GM21529 (cell line): Measurements from ENCODE around the gene EEF2K.
"Not testable (repeated sequence)": the region's sequence is repeated elsewhere in the genome, so short reads cannot be mapped to it uniquely, and the experiment has no call there.

Source experiments
- ATAC-seq: cut with Tn5 transposase; IDR thresholded peaks from one replicate; pipeline ENCODE4 v1.9.1; 2021; ENCODE audit not compliant: unreplicated experiment

The EEF2K gene

GRCh38 chr16:22189473-22190080 lies 16.5 kb upstream of the EEF2K start:
- ATAC-seq, result no peak

DNA sequence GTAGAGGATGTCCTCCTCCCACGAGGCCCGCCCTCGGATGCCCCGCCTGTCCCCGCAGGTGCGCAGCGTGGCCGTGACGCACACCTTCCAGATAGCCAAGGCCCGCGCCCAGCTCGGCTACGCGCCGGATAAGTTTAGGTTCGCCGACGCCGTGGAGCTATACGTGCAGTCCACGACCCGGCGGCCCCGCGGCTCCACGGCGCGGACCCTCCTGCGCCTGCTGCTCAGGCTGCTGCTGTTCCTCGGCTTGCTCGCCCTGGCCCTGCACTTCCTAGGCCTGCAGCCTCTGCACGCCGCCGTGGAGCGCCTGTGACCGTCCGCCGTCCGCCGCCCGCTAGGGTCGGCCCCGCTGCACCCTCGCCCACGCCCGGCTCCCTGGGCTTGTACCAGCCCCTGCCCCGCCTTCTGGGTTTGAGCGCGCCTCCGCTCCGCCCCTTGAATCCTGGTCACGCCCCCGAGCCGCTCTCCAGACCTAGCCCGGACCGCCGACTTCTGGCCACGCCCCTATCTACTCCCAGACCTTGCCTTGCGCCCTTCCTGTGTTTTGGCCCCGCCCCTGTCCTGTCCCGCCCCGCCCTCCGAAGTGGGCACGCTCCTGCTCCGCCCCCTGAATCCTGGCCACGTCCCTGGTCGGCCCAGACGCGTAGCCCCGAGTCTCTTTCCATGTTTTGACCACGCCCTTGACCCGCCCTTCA lies 15.8 kb upstream of the EEF2K start:
- peak; percentile 61 for ATAC-seq

GRCh38 chr16:22190776-22191531 lies 15.1 kb upstream of the EEF2K start:
- peak; percentile 37 for ATAC-seq

- ATAC-seq, result no peak
Measured at GRCh38 chr16:22191532-22192260, 14.4 kb upstream of the EEF2K start.

- ATAC-seq, result peak; percentile 10
Measured at GRCh38 chr16:22192261-22193062, 13.6 kb upstream of the EEF2K start.

DNA sequence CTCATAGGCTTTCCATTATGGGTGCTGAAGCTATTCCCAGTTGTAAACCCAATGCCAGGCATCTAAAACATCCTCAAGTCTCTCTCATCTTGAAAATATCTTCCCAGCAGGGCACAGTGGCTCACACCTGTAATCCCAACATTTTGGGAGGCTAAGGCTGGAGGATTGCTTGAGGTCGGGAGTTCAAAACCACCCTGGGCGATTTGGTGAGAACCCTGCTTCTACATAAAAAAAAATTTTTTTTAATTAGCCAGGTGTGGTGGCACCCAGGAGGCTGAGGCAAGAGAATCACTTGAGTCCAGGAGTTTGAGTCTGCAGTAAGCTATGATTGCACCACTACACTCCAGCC lies 13.0 kb upstream of the EEF2K start:
- no peak for ATAC-seq

GRCh38 chr16:22194707-22195444 lies 11.2 kb upstream of the EEF2K start:
- no peak for ATAC-seq

DNA sequence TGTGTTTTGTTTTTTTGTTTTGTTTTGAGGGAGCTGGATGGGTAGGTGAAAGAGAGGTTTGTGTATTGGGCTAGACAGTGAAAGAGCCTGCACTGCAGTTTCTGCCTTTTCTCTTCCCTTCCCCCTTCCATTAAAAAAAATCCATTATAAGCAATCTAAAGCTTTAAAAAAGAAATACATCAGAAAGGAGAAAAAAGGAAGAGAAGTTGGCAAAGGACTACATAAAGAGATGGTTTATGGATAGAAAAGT lies 10.7 kb upstream of the EEF2K start:
- no peak for ATAC-seq

- peak; percentile 24 for ATAC-seq
Measured at GRCh38 chr16:22195695-22196558, 10.2 kb upstream of the EEF2K start.

- not testable (repeated sequence) for ATAC-seq
Measured at GRCh38 chr16:22196559-22197168, 9.4 kb upstream of the EEF2K start.

- no peak for ATAC-seq
Measured at GRCh38 chr16:22198547-22199293, 7.4 kb upstream of the EEF2K start.

DNA sequence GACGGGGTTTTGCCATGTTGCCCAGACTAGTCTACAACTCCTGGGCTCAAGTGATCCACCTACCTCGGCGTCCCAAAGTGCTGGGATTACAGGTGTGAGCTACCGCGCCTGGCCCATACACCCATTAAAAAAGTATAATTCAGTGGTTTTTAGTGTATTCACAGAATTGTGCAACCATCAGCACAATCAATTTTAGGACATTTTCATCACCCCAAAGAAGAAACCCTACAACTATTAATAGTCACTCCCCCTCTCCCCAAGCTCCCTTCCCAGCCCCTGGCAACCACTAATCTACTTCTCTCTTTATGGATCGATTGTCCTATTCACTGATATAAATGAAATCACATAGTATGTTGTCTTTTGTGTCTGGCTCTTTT lies 3.8 kb upstream of the EEF2K start:
- no peak for ATAC-seq

DNA sequence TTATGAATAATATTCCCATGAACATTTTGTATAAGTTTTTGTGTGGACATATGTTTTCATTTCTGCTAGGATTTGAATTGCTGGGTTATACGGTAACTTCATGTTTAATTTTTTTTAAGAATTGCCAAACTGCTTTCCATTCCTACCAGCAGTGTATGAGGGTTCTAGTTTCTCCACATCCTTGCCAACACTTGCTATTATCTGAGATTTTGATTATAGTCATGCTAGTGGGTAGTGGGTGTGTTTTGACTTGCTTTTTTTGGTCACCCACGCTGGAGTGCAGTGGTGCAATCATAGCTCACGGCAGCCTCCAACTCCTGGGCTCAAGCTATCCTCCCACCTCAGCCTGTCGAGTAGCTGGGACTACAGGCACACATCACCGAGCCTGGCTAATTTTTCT lies 3.0 kb upstream of the EEF2K start:
- ATAC-seq, result no peak

GRCh38 chr16:22204091-22204655 lies 1.9 kb upstream of the EEF2K start:
- ATAC-seq, result no peak

DNA sequence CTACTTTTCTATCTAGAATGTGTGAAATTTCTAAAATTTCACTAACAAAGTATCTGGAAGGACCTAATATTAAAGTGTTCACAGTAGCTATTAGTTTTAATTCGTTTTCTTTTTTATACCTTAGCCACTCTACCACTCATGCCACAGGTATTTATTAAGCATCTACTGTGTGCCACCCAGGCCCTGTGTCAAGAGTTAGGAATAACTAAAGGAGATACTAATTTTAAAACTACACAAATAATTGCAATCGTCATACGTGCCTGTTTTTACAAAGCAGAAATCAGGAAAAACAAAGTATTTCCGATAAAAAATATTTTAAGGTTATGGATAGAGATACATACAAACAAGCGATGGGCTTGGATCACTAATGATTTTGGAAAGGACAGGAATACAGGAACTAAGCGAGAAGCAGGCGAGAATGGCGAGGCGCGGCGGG lies 483 bp upstream of the EEF2K start:
- ATAC-seq, result no peak

GRCh38 chr16:22206842-22207714 lies 1.0 kb downstream of the EEF2K start:
- ATAC-seq, result peak; percentile 53
